Epithelial cell of esophagus (primary cell): ENCODE measurements around the gene DGCR8.
A peak's percentile ranks its signal among the peaks of the same experiment; 100 is the strongest.

Source experiments
- DNase-seq: peaks from one replicate; pipeline ENCODE4 v3.0.0; 2010; ENCODE audit warnings: low read depth
- H3K4me3 ChIP-seq: 2 replicates; pipeline ENCODE4 v1.5.1; 2011; ENCODE audit warnings: mild to moderate bottlenecking, low read length, control low read depth
- TF ChIP-seq, protein P1 (sequence below): IDR thresholded peaks from 2 replicates; pipeline ENCODE4 v1.5.1; 2011; ENCODE audit warnings: low read depth, mild to moderate bottlenecking, low read length, control low read depth, inconsistent platforms; ENCODE audit not compliant: insufficient read depth; ENCODE audit errors: missing control alignments

DGCR8 gene

DNA sequence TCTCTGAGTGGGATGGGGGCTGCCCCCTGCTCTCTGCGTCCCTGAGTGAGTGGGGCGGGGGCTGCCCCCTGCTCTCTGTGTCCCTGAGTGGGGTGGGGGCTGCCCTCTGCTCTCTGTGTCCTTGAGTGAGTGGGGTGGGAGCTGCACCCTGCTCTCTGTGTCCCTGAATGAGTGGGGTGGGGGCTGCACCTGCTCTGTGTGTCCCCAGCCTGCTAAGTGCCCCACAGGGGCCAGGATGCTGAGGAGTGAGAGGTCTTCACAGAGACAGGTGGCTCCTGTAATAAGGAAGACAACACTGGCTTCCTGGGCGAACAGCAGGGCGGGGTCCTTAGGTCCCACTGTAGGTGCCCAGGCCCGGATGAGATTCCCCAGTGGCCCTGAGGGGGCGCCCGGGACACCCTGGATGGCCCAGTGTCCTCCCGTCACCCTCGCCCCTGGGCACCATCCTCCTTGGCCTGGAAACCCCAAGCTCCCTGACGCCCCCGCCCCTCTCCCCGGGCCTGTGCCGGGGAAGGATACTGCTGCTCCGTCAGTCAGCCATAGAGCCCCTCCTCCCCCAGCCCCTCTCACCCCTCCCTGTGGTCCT, 74.7 kb downstream of the DGCR8 start:
- no peak for DNase-seq
- no peak overlapping the region for H3K4me3 ChIP-seq
- TF ChIP-seq, protein P1, sequence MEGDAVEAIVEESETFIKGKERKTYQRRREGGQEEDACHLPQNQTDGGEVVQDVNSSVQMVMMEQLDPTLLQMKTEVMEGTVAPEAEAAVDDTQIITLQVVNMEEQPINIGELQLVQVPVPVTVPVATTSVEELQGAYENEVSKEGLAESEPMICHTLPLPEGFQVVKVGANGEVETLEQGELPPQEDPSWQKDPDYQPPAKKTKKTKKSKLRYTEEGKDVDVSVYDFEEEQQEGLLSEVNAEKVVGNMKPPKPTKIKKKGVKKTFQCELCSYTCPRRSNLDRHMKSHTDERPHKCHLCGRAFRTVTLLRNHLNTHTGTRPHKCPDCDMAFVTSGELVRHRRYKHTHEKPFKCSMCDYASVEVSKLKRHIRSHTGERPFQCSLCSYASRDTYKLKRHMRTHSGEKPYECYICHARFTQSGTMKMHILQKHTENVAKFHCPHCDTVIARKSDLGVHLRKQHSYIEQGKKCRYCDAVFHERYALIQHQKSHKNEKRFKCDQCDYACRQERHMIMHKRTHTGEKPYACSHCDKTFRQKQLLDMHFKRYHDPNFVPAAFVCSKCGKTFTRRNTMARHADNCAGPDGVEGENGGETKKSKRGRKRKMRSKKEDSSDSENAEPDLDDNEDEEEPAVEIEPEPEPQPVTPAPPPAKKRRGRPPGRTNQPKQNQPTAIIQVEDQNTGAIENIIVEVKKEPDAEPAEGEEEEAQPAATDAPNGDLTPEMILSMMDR = no peak

DNA sequence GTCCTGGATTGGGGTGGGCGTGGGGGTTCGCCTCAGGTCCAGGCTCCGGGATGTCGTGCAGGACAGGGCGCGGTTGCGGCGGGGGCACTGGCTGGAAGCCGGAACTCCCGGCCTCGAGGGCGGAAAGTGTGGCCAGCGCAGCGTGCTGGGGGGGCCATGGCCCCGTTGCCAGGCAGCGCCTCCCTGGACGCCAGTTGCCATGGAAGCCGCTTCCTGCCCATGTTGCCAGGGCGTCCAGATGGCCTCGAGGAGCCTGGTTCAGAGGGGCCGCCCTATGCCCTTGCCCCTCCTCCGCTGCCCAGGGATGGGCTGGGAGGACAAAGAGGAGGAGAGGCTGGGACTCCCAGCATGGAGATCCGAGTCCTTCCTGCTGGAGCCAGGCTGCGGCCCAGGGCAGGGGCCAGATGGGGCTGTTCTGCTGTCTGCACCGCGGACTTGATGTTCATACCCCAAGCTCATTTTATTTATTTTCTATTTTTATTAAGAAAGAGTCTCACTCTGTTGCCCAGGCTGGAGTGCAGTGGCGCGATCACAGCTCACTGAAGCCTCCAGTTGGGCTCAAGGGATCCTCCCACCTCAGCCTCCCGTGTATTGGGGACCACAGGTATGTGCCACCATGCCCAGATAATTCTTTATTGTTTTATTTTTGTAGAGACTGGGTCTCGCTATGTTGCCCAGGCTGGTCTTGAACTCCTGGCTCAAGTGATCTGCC, 75.4 kb downstream of the DGCR8 start:
- no peak overlapping the region for H3K4me3 ChIP-seq
- TF ChIP-seq, protein P1 = no peak
- no peak for DNase-seq

DNA sequence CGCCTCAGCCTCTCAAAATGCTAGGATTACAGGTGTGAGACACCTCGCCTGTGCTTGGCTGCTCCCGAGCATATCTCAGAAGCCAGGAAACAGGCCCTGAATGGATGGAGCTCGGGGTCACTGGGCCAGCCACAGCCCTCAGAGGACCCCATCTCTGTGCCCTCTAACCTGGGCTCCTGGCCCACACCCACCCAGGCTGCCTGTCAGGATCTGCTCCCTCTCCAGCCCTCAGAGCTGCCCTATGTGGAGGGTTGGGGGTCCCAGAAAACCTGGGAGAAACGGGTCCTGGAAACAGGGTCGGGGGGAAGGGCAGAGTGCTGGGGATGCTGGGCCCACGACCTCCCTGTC, 76.0 kb downstream of the DGCR8 start:
- TF ChIP-seq, protein P1 = no peak
- DNase-seq = no peak
- H3K4me3 ChIP-seq = no peak overlapping the region

DNA sequence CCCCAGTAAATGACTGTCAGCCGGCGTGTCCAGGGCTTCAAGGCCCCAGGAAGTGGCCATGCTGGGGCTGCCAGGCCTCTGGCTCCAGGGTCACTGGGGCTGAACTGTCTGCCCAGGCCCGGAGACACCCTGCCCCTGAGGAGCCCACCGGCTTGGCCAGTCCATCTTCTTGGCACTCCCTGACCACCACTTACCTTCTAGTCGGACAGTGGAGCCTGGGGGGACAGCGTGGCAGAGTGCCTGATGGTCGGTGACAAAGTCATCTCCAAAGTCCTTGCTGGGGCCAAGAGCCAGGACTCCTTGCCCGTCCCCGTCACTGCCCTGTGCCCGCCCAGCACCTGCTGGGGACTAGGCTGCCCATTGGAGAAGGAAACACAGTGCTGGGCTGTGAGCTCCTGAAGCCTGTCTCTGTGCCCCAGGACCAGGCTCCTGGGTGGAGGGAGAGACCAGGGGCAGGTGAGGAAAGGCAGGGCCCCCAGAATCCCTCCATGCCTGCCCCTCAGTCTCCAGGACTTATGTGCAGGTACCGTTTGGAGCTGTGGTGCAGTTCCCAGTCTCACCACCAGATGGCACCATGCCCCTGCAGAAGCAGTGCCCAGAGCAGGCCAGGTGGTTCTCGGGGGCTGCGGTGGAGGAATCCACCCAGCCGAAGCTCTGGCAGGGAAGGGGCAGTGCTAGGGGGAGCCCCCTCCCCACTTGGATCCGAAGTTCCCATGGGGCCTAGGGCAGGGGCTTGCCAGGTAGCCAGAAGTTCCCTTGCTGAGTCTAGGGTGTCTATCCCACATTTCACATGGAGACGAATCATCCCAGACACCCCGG, 76.8 kb downstream of the DGCR8 start:
- DNase-seq = peak; percentile 73
- TF ChIP-seq, protein P1 = peak; percentile 96
- no peak overlapping the region for H3K4me3 ChIP-seq

DNA sequence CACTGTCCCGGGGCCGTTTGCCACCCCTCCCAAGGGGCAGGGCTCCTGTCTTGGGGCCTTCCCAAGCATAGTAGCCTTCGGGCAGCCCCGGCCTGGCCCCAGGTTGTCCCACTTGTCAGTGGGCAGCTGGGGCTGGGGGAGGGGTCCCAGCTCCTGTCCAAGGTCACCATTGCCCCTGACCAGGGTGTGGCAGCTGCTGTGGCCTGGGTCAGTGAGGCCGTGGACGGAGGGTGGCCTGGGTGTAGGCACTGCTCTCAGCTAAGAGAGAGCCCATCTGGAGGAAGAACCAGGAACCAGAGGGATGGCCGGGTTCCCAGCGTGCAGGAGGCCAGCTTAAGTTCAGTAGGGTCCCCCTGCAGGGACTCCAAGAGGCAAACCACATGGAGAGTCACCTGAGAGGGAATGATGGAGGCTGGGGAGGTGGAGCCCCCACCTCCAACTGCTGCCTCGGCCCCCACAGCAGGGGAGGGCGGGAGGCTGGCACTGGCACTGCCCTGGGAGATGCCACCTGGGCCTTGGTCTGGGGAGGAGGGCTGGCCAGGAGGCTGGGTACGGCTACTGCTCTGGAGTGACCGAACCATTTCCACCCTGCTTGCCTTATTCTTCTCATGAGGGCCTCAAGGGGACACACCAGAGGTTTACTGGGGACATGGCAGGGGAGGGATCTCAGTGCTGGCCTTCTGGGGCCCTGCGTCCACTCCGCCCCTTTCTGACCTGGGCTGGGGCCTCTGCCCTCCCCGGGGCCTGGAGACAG, 77.6 kb downstream of the DGCR8 start:
- no peak for DNase-seq
- H3K4me3 ChIP-seq = no peak overlapping the region
- TF ChIP-seq, protein P1 = no peak

DNA sequence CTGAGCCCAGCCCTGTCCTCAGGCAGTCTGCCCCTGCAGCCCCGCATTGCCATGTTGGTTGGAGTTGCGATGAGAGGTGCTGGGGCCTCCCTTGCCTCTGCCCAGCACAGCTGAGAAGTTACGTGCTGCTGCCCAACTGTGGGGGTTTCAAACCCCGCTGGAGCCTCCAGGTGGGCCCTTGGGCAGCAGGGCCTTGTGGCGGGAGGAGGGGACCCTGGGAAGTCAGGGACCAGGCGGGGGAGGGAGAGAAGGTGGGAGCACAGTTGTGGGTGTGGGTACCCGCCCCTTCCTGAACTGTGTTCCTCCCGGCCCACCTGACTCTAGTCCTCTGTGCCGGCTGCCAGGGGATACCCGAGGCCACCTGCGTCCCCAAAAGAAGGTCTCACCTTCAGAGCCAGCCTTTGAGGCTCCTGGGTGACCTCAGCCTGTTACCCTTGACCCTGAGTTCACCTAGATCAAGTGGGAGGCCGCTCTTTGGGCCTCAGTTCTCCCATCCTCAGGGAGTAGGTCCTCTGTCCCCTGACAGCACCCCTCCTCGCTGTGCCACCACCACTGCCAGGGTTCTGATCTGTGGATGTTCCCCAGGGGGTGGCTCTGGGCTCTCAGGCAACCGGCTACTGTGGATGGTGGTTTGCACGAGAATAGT, 78.5 kb downstream of the DGCR8 start:
- no peak overlapping the region for H3K4me3 ChIP-seq
- no peak for DNase-seq

More for the DNA sequence above, 78.5 kb downstream of the DGCR8 start:
- TF ChIP-seq, protein P1 = no peak
